HCT116 (cell line): ENCODE measurements around the gene RNF112. TPM values are rescaled to one million over a fixed set of nuclear protein-coding genes. Genes with fewer than 3 reads are reported as not detected.

Experiments used
- ATAC-seq: fragments of 200-7000 bp; cut with Tn5 transposase; 2 replicates; pipeline ENCODE4 v1.9.1; 2020; ENCODE audit warnings: mild to moderate bottlenecking, moderate library complexity
- BruUV-seq: library from RNA; stranded (reverse); fragments of 400-500 nt; replicated peaks from 2 replicates; lab custom pipeline; 2021; lab: Mats Ljungman, UMichigan
- CTCF ChIA-PET: fragments of 300-600 bp; sonication (Branson Sonifier 250); formaldehyde crosslinking; loops from one replicate; lab custom pipeline; 2021; ENCODE audit warnings: antibody characterized with exemption; lab: Charles Lee
- POLR2A ChIA-PET: fragments of 300-600, 350-600 bp; sonication (Branson Sonifier 250); formaldehyde crosslinking; loops from one replicate; lab custom pipeline; 2021; ENCODE audit warnings: antibody characterized with exemption; lab: Charles Lee
- RAD21 ChIA-PET, 2 experiments: fragments of 300-600 bp; sonication (Branson Sonifier 250); formaldehyde crosslinking; loops; one replicate each; lab custom pipeline; 2023; ENCODE audit warnings: low total read pairs in 2 of 2; ENCODE audit not compliant: uncharacterized antibody in 2 of 2, unreplicated experiment in 2 of 2, low non-redundant PET in 1 of 2; lab: Charles Lee
- DNase-seq: peaks from one replicate; pipeline ENCODE4 v3.0.0-alpha.2; 2010; ENCODE audit warnings: low read depth, low spot score
- H2AFZ ChIP-seq: fragments of 200-600 bp; shearing (Covaris generic), sonication (generic); 2 replicates; pipeline ENCODE4 v1.6.1; 2017; ENCODE audit warnings: low read depth, mixed run types, mixed read lengths, antibody characterized with exemption, low read length; ENCODE audit not compliant: poor library complexity, severe bottlenecking
- H3K27ac ChIP-seq: 2 replicates; pipeline ENCODE4 v1.5.1; 2012; ENCODE audit warnings: low read depth, low read length
- H3K27me3 ChIP-seq: fragments of 200-600 bp; sonication (generic); 2 replicates; pipeline ENCODE4 v1.6.1; 2016; ENCODE audit warnings: mixed run types, low read length, mixed read lengths; ENCODE audit not compliant: insufficient read depth
- H3K36me3 ChIP-seq, 2 experiments: fragments of 200-500 bp in 1 of 2; fragments of 200-600 bp in 1 of 2; sonication (Bioruptor generic) in 1 of 2; sonication (generic) in 1 of 2; 2 replicates each; pipeline versions ENCODE4 v1.5.1 to v1.6.1; 2014 to 2016; ENCODE audit warnings: low read length in 2 of 2, inconsistent platforms in 1 of 2, mixed read lengths in 1 of 2, mixed run types in 1 of 2; ENCODE audit not compliant: insufficient read depth in 2 of 2, control insufficient read depth in 1 of 2
- H3K4me1 ChIP-seq, 2 experiments: fragments of 200-600 bp in 1 of 2; sonication (generic) in 1 of 2; 2 replicates each; pipeline versions ENCODE4 v1.5.1 to v1.6.1; 2012 to 2017; ENCODE audit warnings: low read length in 2 of 2, inconsistent platforms in 1 of 2, mild to moderate bottlenecking in 1 of 2, mixed read lengths in 1 of 2, mixed run types in 1 of 2, moderate library complexity in 1 of 2; ENCODE audit not compliant: insufficient read depth in 2 of 2, control insufficient read depth in 1 of 2
- H3K4me2 ChIP-seq: fragments of 200-600 bp; sonication (generic); 2 replicates; pipeline ENCODE4 v1.6.1; 2017; ENCODE audit warnings: mixed run types, low read length, mixed read lengths
- H3K4me3 ChIP-seq, 2 experiments: fragments of 200-600 bp in 1 of 2; sonication (generic) in 1 of 2; replicated peaks in 1 of 2; 2 replicates each; pipeline ENCODE4 v1.5.1; 2011 to 2016; ENCODE audit warnings: low read length in 2 of 2, control low read depth in 1 of 2, low read depth in 1 of 2, mild to moderate bottlenecking in 1 of 2, mixed read lengths in 1 of 2, mixed run types in 1 of 2
- H3K79me2 ChIP-seq: fragments of 200-600 bp; sonication (generic); 2 replicates; pipeline ENCODE4 v1.6.1; 2017; ENCODE audit warnings: mild to moderate bottlenecking, mixed run types, low read length, moderate library complexity, mixed read lengths; ENCODE audit not compliant: insufficient read depth
- H3K9ac ChIP-seq: fragments of 200-600 bp; sonication (generic); 2 replicates; pipeline ENCODE4 v1.6.1; 2016; ENCODE audit warnings: low read length, mixed read lengths
- H3K9me2 ChIP-seq: fragments of 200-600 bp; sonication (generic), shearing (Covaris generic); 2 replicates; pipeline ENCODE4 v1.6.1; 2017; ENCODE audit warnings: mixed run types, mild to moderate bottlenecking, moderate library complexity; ENCODE audit not compliant: insufficient read depth
- H3K9me3 ChIP-seq, 2 experiments: fragments of 200-500 bp in 1 of 2; fragments of 200-600 bp in 1 of 2; sonication (Bioruptor generic) in 1 of 2; sonication (generic) in 1 of 2; 2 replicates each; pipeline ENCODE4 v1.6.1; 2014 to 2017; ENCODE audit warnings: low read length in 2 of 2, mixed read lengths in 2 of 2, inconsistent platforms in 1 of 2, low read depth in 1 of 2, mild to moderate bottlenecking in 1 of 2, mixed run types in 1 of 2, moderate library complexity in 1 of 2; ENCODE audit not compliant: control insufficient read depth in 1 of 2, insufficient read depth in 1 of 2
- H4K20me1 ChIP-seq: fragments of 200-600 bp; sonication (generic), shearing (Covaris generic); 2 replicates; pipeline ENCODE4 v1.6.1; 2017; ENCODE audit warnings: mixed run types, mild to moderate bottlenecking, moderate library complexity; ENCODE audit not compliant: insufficient read depth
- ATF3 ChIP-seq: IDR thresholded peaks from 2 replicates; pipeline ENCODE4 v1.6.1; 2012
- CBX3 ChIP-seq: IDR thresholded peaks from 2 replicates; pipeline ENCODE4 v1.6.1; 2012; ENCODE audit warnings: low read depth
- EGR1 ChIP-seq: IDR thresholded peaks from 2 replicates; pipeline ENCODE4 v1.6.1; 2012; ENCODE audit warnings: low read depth
- ELF1 ChIP-seq: IDR thresholded peaks from 2 replicates; pipeline ENCODE4 v1.6.1; 2012; ENCODE audit warnings: low read depth, borderline replicate concordance
- EZH2 ChIP-seq: fragments of 200-600 bp; sonication (generic); IDR thresholded peaks from 2 replicates; pipeline ENCODE4 v1.6.1; 2017; ENCODE audit warnings: antibody characterized with exemption, mixed run types
- EZH2phosphoT487 ChIP-seq: fragments of 200-600 bp; IDR thresholded peaks from 2 replicates; pipeline ENCODE4 v1.6.1; 2018; ENCODE audit warnings: antibody characterized with exemption, borderline replicate concordance
- FOSL1 ChIP-seq: IDR thresholded peaks from 2 replicates; pipeline ENCODE4 v1.6.1; 2012; ENCODE audit warnings: low read depth
- JUND ChIP-seq: IDR thresholded peaks from 2 replicates; pipeline ENCODE4 v1.6.1; 2012
- MAX ChIP-seq: IDR thresholded peaks from 2 replicates; pipeline ENCODE4 v1.6.1; 2012
- POLR2AphosphoS5 ChIP-seq: IDR thresholded peaks from 2 replicates; pipeline ENCODE4 v1.6.1; 2011; ENCODE audit warnings: mild to moderate bottlenecking, low read depth, low read length, moderate library complexity
- RAD21 ChIP-seq: IDR thresholded peaks from 2 replicates; pipeline ENCODE4 v1.6.1; 2012; ENCODE audit warnings: low read depth, mild to moderate bottlenecking
- REST ChIP-seq: IDR thresholded peaks from 2 replicates; pipeline ENCODE4 v1.6.1; 2012; ENCODE audit warnings: low read depth
- SIN3A ChIP-seq: IDR thresholded peaks from 2 replicates; pipeline ENCODE4 v1.6.1; 2012; ENCODE audit warnings: low read depth
- SRF ChIP-seq: IDR thresholded peaks from 2 replicates; pipeline ENCODE4 v1.6.1; 2012; ENCODE audit warnings: low read depth
- TCF7L2 ChIP-seq: IDR thresholded peaks from 2 replicates; pipeline ENCODE4 v1.7.0; 2011; ENCODE audit warnings: borderline replicate concordance, inconsistent platforms; ENCODE audit not compliant: insufficient read depth, insufficient read length; ENCODE audit errors: extremely low read depth
- YY1 ChIP-seq: IDR thresholded peaks from 2 replicates; pipeline ENCODE4 v1.6.1; 2011; ENCODE audit warnings: low read length, low read depth, moderate library complexity, mild to moderate bottlenecking; ENCODE audit not compliant: insufficient replicate concordance; ENCODE audit errors: extremely low read depth
- ZBTB33 ChIP-seq: IDR thresholded peaks from 2 replicates; pipeline ENCODE4 v1.6.1; 2011; ENCODE audit warnings: mild to moderate bottlenecking, low read length, moderate library complexity; ENCODE audit not compliant: insufficient replicate concordance; ENCODE audit errors: extremely low read depth
- ZFX ChIP-seq: fragments of 450-650 bp; IDR thresholded peaks from 2 replicates; pipeline ENCODE4 v1.6.1; 2017
- ZNF274 ChIP-seq: fragments of 200-500 bp; sonication (Bioruptor generic); IDR thresholded peaks from 2 replicates; pipeline ENCODE4 v1.6.1; 2014; ENCODE audit warnings: mild to moderate bottlenecking, low read depth, low read length, inconsistent platforms
- intact Hi-C: fragments of 100-400 bp; cut with micrococcal nuclease; formaldehyde crosslinking; loops from 2 replicates; pipeline ENCODE4 v1.10.0; 2022
- total RNA-seq: library from RNA; stranded (reverse); gene quantifications from one replicate; pipeline ENCODE4 v1.2.1, GENCODE V29; 2021; ENCODE audit not compliant: unreplicated experiment

RNF112 gene
- total RNA-seq, 1 experiment from 2014 or later, result 0.98 TPM

- intact Hi-C loops, result no loop called here
- no peak overlapping the region for H3K4me3 ChIP-seq
- H3K9me3 ChIP-seq, result no peaks in the 10 kb centered on the region
- no peaks in the 10 kb centered on the region for H3K4me1 ChIP-seq
- no peak overlapping the region for H3K9ac ChIP-seq
- no peak overlapping the region for H2AFZ ChIP-seq
- ChIA-PET POLR2A (no interaction called here), CTCF (interaction anchor here (1.2 kb wide), 1 partner anchor 99 kb away, joined by 3 read pairs; no protein-coding TSS in a partner anchor), RAD21 (no interaction called here)
- no peaks in the 10 kb centered on the region for H3K27me3 ChIP-seq
- DNase-seq (no peak), ATAC-seq (no peak)
- H4K20me1 ChIP-seq, result no peaks in the 10 kb centered on the region
- H3K36me3 ChIP-seq, result no peaks in the 10 kb centered on the region
- no peaks in the 10 kb centered on the region for H3K79me2 ChIP-seq
- H3K27ac ChIP-seq, result no peak overlapping the region
- H3K9me2 ChIP-seq, result no peaks in the 10 kb centered on the region
- TF ChIP-seq EGR1 (no peak), ELF1 (no peak), JUND (no peak), ZBTB33 (no peak), ZFX (no peak), RAD21 (no peak), SRF (no peak), EZH2 (no peak), YY1 (no peak), ATF3 (no peak), REST (no peak), ZNF274 (no peak), CBX3 (no peak), POLR2AphosphoS5 (no peak), TCF7L2 (no peak), SIN3A (no peak), FOSL1 (no peak), EZH2phosphoT487 (no peak), MAX (no peak)
- H3K4me2 ChIP-seq, result no peak overlapping the region
- BruUV-seq, result no TSS peak
Observed at GRCh38 chr17:19461681-19462080, 50.6 kb downstream of the RNF112 start.
